B cell (primary cell): ENCODE data around the gene FBXW5. TPM values are rescaled to one million over a fixed set of nuclear protein-coding genes. Genes with fewer than 3 reads are reported as not detected.

ENCODE experiments used
- ATAC-seq: fragments of 200-7000 bp; cut with Tn5 transposase; one replicate; pipeline ENCODE4 v1.10.0; 2021; ENCODE audit warnings: low read depth, mild to moderate bottlenecking, moderate number of reproducible peaks, moderate library complexity
- CTCF ChIA-PET: fragments of 350-600 bp; sonication (Branson Sonifier 250); formaldehyde crosslinking; loops from one replicate; lab custom pipeline; 2021; ENCODE audit warnings: antibody characterized with exemption, inconsistent platforms; lab: Charles Lee
- POLR2A ChIA-PET: fragments of 350-600 bp; sonication (Branson Sonifier 250); formaldehyde crosslinking; loops from one replicate; lab custom pipeline; 2021; ENCODE audit warnings: antibody characterized with exemption; lab: Charles Lee
- DNase-seq: peaks from one replicate; pipeline ENCODE4 v3.0.0; 2013
- H2AFZ ChIP-seq: 2 replicates; pipeline ENCODE4 v1.6.1; 2012; ENCODE audit warnings: mild to moderate bottlenecking, low read depth, low read length; ENCODE audit not compliant: insufficient read depth, poor library complexity, severe bottlenecking
- H3K27ac ChIP-seq, 2 donors: 1 replicate in 1 of 2; 2 replicates in 1 of 2; pipeline ENCODE4 v1.5.1; 2012 to 2013; ENCODE audit warnings: low read length in 2 of 2, mild to moderate bottlenecking in 2 of 2, moderate library complexity in 1 of 2
- H3K27me3 ChIP-seq, 4 experiments: fragments of 200-600 bp in 1 of 4; sonication (generic) in 1 of 4; replicated peaks in 1 of 4; 1 replicate in 2 of 4; 2 replicates in 2 of 4; pipeline versions ENCODE4 v1.6.1 to v1.7.0; 2013 to 2016; ENCODE audit warnings: low read length in 3 of 4, mild to moderate bottlenecking in 2 of 4, mixed read lengths in 1 of 4, moderate library complexity in 1 of 4; ENCODE audit not compliant: insufficient read depth in 4 of 4, control insufficient read depth in 3 of 4; ENCODE audit errors: control extremely low read depth in 1 of 4
- H3K36me3 ChIP-seq, 2 experiments: replicated peaks in 1 of 2; 1 replicate in 1 of 2; 2 replicates in 1 of 2; pipeline versions ENCODE4 v1.6.1 to v1.7.1; 2013; ENCODE audit warnings: low read length in 1 of 2; ENCODE audit not compliant: insufficient read depth in 2 of 2, control insufficient read depth in 1 of 2; ENCODE audit errors: control extremely low read depth in 1 of 2, extremely low read depth in 1 of 2
- H3K4me1 ChIP-seq, 2 donors: fragments of 200-600 bp in 1 of 2; sonication (generic) in 1 of 2; 1 replicate in 1 of 2; 2 replicates in 1 of 2; pipeline versions ENCODE4 v1.5.1 to v1.6.1; 2013 to 2017; ENCODE audit warnings: low read length in 2 of 2; ENCODE audit not compliant: control insufficient read depth in 2 of 2, insufficient read depth in 2 of 2
- H3K4me2 ChIP-seq: replicated peaks from 2 replicates; pipeline ENCODE3; 2012; ENCODE audit warnings: mild to moderate bottlenecking, low read depth, low read length; ENCODE audit not compliant: poor library complexity, severe bottlenecking
- H3K4me3 ChIP-seq, 5 experiments: fragments of 200-600 bp in 1 of 5; sonication (generic) in 1 of 5; 1 replicate in 3 of 5; 2 replicates in 2 of 5; pipeline versions ENCODE4 v1.5.1 to v1.7.0; 2011 to 2016; ENCODE audit warnings: low read length in 4 of 5, mild to moderate bottlenecking in 4 of 5, low read depth in 2 of 5, control low read depth in 1 of 5, moderate library complexity in 1 of 5; ENCODE audit not compliant: insufficient read depth in 1 of 5; ENCODE audit errors: control extremely low read depth in 1 of 5, extremely low read depth in 1 of 5
- H3K79me2 ChIP-seq: fragments of 200-600 bp; sonication (generic); one replicate; pipeline ENCODE4 v1.6.0; 2016; ENCODE audit warnings: low read length; ENCODE audit not compliant: control insufficient read depth, insufficient read depth
- H3K9ac ChIP-seq: fragments of 200-600 bp; sonication (generic); 2 replicates; pipeline ENCODE4 v1.6.1; 2017; ENCODE audit warnings: mild to moderate bottlenecking, low read length, moderate library complexity
- H3K9me3 ChIP-seq, 3 donors: one replicate each; pipeline versions ENCODE4 v1.6.1 to v1.7.1; 2013; ENCODE audit warnings: low read length in 2 of 3; ENCODE audit not compliant: control insufficient read depth in 2 of 3, insufficient read depth in 1 of 3; ENCODE audit errors: control extremely low read depth in 1 of 3
- H4K20me1 ChIP-seq: 2 replicates; pipeline ENCODE4 v1.6.0; 2012; ENCODE audit warnings: mild to moderate bottlenecking, low read length; ENCODE audit not compliant: insufficient read depth, control insufficient read depth, poor library complexity, severe bottlenecking
- H3K27ac Mint-ChIP-seq: one replicate; pipeline ENCODE4 v1.8.0; 2021; ENCODE audit warnings: mixed read lengths
- H3K27me3 Mint-ChIP-seq: one replicate; pipeline ENCODE4 v1.8.0; 2021; ENCODE audit warnings: mixed read lengths
- H3K4me1 Mint-ChIP-seq: one replicate; pipeline ENCODE4 v1.8.0; 2021; ENCODE audit warnings: mixed read lengths
- H3K4me3 Mint-ChIP-seq: one replicate; pipeline ENCODE4 v1.8.0; 2021; ENCODE audit warnings: mixed read lengths
- H3K9me3 Mint-ChIP-seq: one replicate; pipeline ENCODE4 v1.8.0; 2022; ENCODE audit warnings: mixed read lengths; ENCODE audit not compliant: insufficient read depth
- EZH2 ChIP-seq: IDR thresholded peaks from 2 replicates; pipeline ENCODE4 v1.6.1; 2012; ENCODE audit warnings: borderline replicate concordance, low read depth, mild to moderate bottlenecking, moderate library complexity, low read length; ENCODE audit not compliant: insufficient read depth, poor library complexity, severe bottlenecking
- WGBS: methylation state at CpG from one replicate; pipeline ENCODE4 v1.1.5; 2013; ENCODE audit warnings: missing lambda C conversion rate; ENCODE audit not compliant: insufficient coverage; 5-methylcytosine and 5-hydroxymethylcytosine counted together
- intact Hi-C: fragments of 100-400 bp; cut with micrococcal nuclease; formaldehyde crosslinking; loops from one replicate; pipeline ENCODE4 v1.10.0; 2022
- polyA plus RNA-seq: library from polyadenylated mRNA; depleted of rRNA; stranded (reverse); fragments of >200 nt; gene quantifications from 2 replicates; pipeline ENCODE4 v1.2.3, GENCODE V29; 2012
- total RNA-seq, 2 donors: library from RNA; stranded (reverse); fragments of 120-200 nt in 1 of 2; gene quantifications; 1 replicate in 1 of 2; 2 replicates in 1 of 2; pipeline versions ENCODE4 v1.2.3 to v1.2.4, GENCODE V29; 2013 to 2022
- TF ChIP-seq, protein P1 (sequence below): fragments of 200-600 bp; IDR thresholded peaks from one replicate; pipeline ENCODE4 v1.8.0; 2022; ENCODE audit warnings: antibody characterized with exemption, mild to moderate bottlenecking

FBXW5 gene
- total and polyA plus RNA-seq, 2 donors (not counting 1 experiment from before 2014, with no cell fraction given), result 99.6 to 195 TPM

DNA sequence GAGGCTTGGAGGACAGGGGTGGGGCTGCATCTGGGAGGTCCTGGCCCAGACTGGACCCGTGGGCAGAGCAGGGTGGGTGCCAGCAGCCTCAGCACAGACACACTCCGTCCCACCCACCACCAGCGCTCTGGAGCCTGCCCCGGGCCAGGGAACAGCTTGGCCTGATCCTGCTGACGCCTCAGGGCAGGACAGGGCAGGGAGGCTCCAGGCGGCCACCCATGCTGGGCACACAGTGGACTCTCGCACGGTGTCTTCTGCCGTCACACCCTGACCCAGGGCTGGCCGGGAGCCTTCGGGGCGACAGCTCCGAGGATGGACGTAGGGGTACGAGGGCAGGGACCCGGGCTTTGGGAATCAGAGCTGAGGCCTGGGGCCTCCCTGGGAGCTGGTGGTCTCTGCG is 24.6 kb upstream of the FBXW5 start:
- ATAC-seq (no peak), DNase-seq (no peak)
- no peaks in the 10 kb centered on the region for H4K20me1 ChIP-seq
- no peak overlapping the region for H2AFZ ChIP-seq
- peaks cover 5% of the 10 kb centered on the region for H3K27me3 Mint-ChIP-seq
- no peak overlapping the region for H3K27ac ChIP-seq
- WGBS, result 92% methylated on average over 13 of the region's 17 CpGs
- ChIA-PET CTCF (no interaction called here), POLR2A (no interaction called here)
- H3K27me3 ChIP-seq, result peaks cover 0 to 8% (median 0%) of the 10 kb centered on the region in 4 experiments
- H3K9me3 Mint-ChIP-seq, result no peaks in the 10 kb centered on the region
- no peak overlapping the region for H3K4me2 ChIP-seq
- no peak overlapping the region for H3K27ac Mint-ChIP-seq
- no peak for TF ChIP-seq EZH2
- TF ChIP-seq, protein P1, sequence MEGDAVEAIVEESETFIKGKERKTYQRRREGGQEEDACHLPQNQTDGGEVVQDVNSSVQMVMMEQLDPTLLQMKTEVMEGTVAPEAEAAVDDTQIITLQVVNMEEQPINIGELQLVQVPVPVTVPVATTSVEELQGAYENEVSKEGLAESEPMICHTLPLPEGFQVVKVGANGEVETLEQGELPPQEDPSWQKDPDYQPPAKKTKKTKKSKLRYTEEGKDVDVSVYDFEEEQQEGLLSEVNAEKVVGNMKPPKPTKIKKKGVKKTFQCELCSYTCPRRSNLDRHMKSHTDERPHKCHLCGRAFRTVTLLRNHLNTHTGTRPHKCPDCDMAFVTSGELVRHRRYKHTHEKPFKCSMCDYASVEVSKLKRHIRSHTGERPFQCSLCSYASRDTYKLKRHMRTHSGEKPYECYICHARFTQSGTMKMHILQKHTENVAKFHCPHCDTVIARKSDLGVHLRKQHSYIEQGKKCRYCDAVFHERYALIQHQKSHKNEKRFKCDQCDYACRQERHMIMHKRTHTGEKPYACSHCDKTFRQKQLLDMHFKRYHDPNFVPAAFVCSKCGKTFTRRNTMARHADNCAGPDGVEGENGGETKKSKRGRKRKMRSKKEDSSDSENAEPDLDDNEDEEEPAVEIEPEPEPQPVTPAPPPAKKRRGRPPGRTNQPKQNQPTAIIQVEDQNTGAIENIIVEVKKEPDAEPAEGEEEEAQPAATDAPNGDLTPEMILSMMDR, result no peak
- H3K4me3 Mint-ChIP-seq, result no peak overlapping the region
- H3K4me3 ChIP-seq, result no peak overlapping the region
- H3K4me1 ChIP-seq, result peaks cover 5 to 10% of the 10 kb centered on the region in 2 donors
- intact Hi-C loops, result no loop called here
- no peaks in the 10 kb centered on the region for H3K36me3 ChIP-seq
- peaks cover 11% of the 10 kb centered on the region for H3K4me1 Mint-ChIP-seq
- H3K79me2 ChIP-seq, result no peaks in the 10 kb centered on the region
- H3K9ac ChIP-seq, result no peak overlapping the region
- H3K9me3 ChIP-seq, result no peaks in the 10 kb centered on the region

DNA sequence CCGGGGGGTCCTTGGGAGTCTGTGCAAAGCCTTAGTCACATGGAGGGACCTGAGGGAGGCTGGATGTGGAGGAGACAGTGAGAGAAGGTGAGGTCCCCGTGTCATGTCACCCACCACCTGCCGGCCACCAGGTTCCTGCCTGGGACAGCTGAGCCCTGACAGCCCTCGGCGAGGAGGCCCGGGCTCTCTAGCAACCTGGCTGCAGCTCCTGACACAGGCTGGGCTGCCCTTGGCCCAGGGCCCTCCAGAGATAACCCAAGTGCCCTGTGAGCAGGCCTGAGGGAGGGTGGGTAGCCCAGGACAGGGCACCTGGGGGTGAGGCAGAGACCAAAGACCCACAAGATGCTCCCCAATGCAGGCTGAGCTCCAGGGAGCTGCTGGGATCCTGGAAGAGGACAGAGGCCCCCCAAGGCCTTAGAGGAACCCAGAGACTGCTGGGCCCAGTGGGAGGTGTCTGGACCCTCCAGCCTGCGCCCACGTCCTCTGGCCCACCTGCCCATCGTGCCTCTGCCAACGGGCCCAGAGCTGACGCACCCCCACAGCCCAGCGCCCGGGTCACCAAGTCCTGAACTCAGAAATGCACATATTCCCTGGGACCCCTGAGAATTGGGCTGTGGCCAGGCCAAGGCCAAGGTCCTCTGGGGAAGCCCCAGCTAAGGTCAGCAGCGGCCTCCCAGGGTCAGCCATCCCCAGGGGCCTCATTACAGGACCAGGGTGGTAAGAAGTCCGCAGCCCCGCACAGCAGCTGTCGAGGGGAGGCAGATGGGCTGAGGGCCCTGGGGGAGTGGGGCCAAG is 24.0 kb upstream of the FBXW5 start:
- Mint-ChIP-seq H3K9me3 (no peaks in the 10 kb centered on the region), H3K4me3 (no peak overlapping the region), H3K4me1 (peaks cover 11% of the 10 kb centered on the region), H3K27me3 (peaks cover 5% of the 10 kb centered on the region), H3K27ac (no peak overlapping the region)
- Histone ChIP-seq H3K79me2 (no peaks in the 10 kb centered on the region), H3K27ac (no peak overlapping the region), H3K36me3 (no peaks in the 10 kb centered on the region), H3K4me2 (no peak overlapping the region), H4K20me1 (no peaks in the 10 kb centered on the region), H2AFZ (no peak overlapping the region), H3K4me3 (no peak overlapping the region), H3K9me3 (no peaks in the 10 kb centered on the region), H3K4me1 (peaks cover 5 to 10% of the 10 kb centered on the region in 2 donors), H3K9ac (no peak overlapping the region), H3K27me3 (peaks cover 0 to 8% (median 0%) of the 10 kb centered on the region in 4 experiments)
- WGBS, result 90% methylated on average over 16 of the region's 17 CpGs
- TF ChIP-seq, protein P1, result no peak
- TF ChIP-seq EZH2, result no peak
- intact Hi-C loops, result no loop called here
- ATAC-seq (no peak), DNase-seq (no peak)
- ChIA-PET CTCF (no interaction called here), POLR2A (no interaction called here)
